Tibial artery (tissue), 4 donors: ENCODE measurements around the gene ALDH1A3.
"Not testable (repeated sequence)": the region's sequence is repeated elsewhere in the genome, so short reads cannot be mapped to it uniquely, and the experiment has no call there.

Experiments used
- DNase-seq, 2 donors: peaks; one replicate each; pipeline ENCODE4 v3.0.0-alpha.2; 2019
- H3K27ac ChIP-seq, 2 donors: fragments of 200-600 bp; sonication (generic) in 1 of 2; 1 replicate in 1 of 2; 2 replicates in 1 of 2; pipeline ENCODE4 v1.5.1; 2018 to 2019; ENCODE audit warnings: mild to moderate bottlenecking in 1 of 2
- H3K27me3 ChIP-seq, 2 donors: fragments of 200-600 bp; sonication (generic) in 1 of 2; one replicate each; pipeline versions ENCODE4 v1.5.1 to v1.6.0; 2016 to 2019
- H3K36me3 ChIP-seq, 3 donors: fragments of 200-600 bp; sonication (generic) in 2 of 3; one replicate each; pipeline ENCODE4 v1.5.1; 2016 to 2019; ENCODE audit warnings: mild to moderate bottlenecking in 2 of 3
- H3K4me1 ChIP-seq, 4 donors: fragments of 200-600 bp; sonication (generic) in 2 of 4; 1 replicate in 3 of 4; 2 replicates in 1 of 4; pipeline ENCODE4 v1.5.1; 2016 to 2019
- H3K4me3 ChIP-seq, 2 donors: fragments of 200-600 bp; sonication (generic) in 1 of 2; 1 replicate in 1 of 2; 2 replicates in 1 of 2; pipeline ENCODE4 v1.5.1; 2018 to 2019; ENCODE audit warnings: mild to moderate bottlenecking in 2 of 2
- H3K9me3 ChIP-seq, 3 donors: fragments of 200-600 bp; sonication (generic) in 1 of 3; one replicate each; pipeline ENCODE4 v1.5.1; 2016 to 2019
- intact Hi-C: fragments of 100-400 bp; cut with DNase I; formaldehyde crosslinking; loops from one replicate; pipeline ENCODE4 v1.15.0; 2023; ENCODE audit warnings: low total_unique reads
- TF ChIP-seq, protein P1 (sequence below), 2 experiments: fragments of 200-600 bp in 1 of 2; fragments of 450-650 bp in 1 of 2; IDR thresholded peaks; one replicate each; pipeline ENCODE4 v1.5.1; 2017 to 2019; ENCODE audit warnings: antibody characterized with exemption in 2 of 2, mild to moderate bottlenecking in 1 of 2, moderate library complexity in 1 of 2

ALDH1A3 gene

DNA sequence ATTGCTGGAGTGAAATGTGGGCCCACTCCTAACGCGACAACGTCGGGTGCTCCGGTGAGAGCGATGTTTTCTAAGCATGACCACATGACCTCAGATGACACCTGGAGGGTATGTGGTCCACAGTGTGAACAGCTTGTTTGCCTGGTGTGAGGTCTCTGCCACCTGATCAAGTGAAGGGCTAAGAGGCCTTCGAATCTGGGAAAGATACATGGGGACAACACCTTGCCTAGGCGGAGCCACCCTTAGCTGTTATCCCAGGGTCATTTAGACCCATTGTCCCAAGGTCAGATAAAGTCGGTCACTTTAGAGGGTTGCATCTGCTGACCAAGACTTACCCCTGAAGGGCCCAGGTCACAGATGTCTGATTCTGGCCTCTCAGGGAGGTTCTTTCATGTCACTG is 34.9 kb upstream of the ALDH1A3 start:
- DNase-seq, result no peak
- H3K36me3 ChIP-seq, result no peaks in the 10 kb centered on the region
- no peaks in the 10 kb centered on the region for H3K9me3 ChIP-seq
- H3K4me3 ChIP-seq, result no peak overlapping the region
- TF ChIP-seq, protein P1, sequence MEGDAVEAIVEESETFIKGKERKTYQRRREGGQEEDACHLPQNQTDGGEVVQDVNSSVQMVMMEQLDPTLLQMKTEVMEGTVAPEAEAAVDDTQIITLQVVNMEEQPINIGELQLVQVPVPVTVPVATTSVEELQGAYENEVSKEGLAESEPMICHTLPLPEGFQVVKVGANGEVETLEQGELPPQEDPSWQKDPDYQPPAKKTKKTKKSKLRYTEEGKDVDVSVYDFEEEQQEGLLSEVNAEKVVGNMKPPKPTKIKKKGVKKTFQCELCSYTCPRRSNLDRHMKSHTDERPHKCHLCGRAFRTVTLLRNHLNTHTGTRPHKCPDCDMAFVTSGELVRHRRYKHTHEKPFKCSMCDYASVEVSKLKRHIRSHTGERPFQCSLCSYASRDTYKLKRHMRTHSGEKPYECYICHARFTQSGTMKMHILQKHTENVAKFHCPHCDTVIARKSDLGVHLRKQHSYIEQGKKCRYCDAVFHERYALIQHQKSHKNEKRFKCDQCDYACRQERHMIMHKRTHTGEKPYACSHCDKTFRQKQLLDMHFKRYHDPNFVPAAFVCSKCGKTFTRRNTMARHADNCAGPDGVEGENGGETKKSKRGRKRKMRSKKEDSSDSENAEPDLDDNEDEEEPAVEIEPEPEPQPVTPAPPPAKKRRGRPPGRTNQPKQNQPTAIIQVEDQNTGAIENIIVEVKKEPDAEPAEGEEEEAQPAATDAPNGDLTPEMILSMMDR (IDR thresholded peaks at IDR 0.05), result no peak
- H3K27ac ChIP-seq, result no peak overlapping the region
- H3K4me1 ChIP-seq, result peaks cover 0 to 9% (median 0%) of the 10 kb centered on the region in 4 donors
- peaks cover 0 to 21% of the 10 kb centered on the region in 2 donors for H3K27me3 ChIP-seq
- intact Hi-C loops, result no loop called here

DNA sequence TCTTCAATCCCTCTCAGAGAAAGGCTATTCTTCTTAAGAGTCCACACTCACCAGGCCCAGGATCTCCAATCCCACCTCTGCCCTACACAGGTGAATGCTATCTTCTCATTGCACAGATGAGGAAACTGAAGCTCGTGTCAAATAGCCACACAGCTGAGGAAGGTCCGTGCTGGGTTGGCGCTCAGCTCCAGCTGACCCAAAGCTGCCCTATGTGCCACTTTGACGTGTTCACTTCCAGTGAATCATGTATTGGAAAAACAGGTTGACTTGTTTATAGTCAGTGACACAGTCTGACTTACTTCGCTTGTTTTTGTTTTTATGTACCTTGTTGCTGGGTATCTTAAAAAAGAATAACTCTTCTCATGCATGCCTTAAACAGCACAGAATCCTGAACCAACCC is 32.4 kb upstream of the ALDH1A3 start:
- intact Hi-C loops, result no loop called here
- Histone ChIP-seq H3K4me3 (no peak overlapping the region), H3K27ac (no peak overlapping the region), H3K36me3 (no peaks in the 10 kb centered on the region), H3K27me3 (peaks cover 0 to 26% of the 10 kb centered on the region in 2 donors), H3K4me1 (peaks cover 0 to 10% (median 0%) of the 10 kb centered on the region in 4 donors), H3K9me3 (no peaks in the 10 kb centered on the region)
- no peak for DNase-seq
- TF ChIP-seq, protein P1 (IDR thresholded peaks at IDR 0.05), result no peak

DNA sequence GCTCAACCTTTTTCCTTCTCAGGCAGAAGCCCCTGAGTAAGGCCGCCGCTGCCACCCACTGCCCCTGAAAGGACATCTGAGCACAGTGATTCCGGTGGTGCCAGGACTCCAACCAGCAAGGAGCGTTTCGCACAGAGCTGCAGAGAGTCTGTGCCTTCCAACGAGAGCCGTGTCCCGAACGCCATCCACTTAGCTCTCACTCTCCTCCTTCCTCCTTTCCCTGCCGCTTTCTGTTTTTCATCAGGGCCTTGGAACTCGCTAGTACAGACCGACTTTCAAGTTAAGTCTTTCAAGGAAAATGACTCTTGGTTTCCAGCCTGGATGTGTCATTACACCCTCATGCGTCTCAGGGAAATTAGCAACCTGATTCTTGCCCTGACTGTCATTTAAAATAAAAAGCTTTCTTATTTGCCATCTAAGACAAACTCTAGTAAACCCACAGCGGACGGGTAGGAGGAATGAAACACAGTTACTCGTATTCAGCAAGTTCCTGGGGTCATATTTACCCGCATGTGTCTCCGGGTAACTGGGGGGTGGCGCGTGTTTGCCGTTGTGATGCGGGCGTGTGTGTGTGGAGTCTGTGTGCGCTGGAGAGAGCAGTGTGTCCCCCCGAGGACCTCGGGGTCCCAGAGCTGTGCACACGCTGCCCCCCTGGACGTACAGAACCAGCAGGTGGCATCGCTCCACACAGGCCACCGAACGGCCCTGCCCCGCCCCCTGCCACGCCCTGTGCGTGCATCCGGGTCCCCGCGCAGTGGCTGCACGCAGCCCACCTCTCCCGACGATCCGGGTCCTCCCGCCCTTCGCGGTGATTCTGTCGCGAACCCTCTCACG is 30.4 kb upstream of the ALDH1A3 start:
- no peak for DNase-seq
- intact Hi-C loops, result no loop called here
- Histone ChIP-seq H3K36me3 (no peaks in the 10 kb centered on the region), H3K4me1 (peaks cover 0 to 10% (median 0%) of the 10 kb centered on the region in 4 donors), H3K4me3 (peak overlapping the region; percentile 25 to 36), H3K27me3 (peaks cover 0 to 26% of the 10 kb centered on the region in 2 donors), H3K27ac (no peak overlapping the region), H3K9me3 (no peaks in the 10 kb centered on the region)
- TF ChIP-seq, protein P1 (IDR thresholded peaks at IDR 0.05), result no peak

DNA sequence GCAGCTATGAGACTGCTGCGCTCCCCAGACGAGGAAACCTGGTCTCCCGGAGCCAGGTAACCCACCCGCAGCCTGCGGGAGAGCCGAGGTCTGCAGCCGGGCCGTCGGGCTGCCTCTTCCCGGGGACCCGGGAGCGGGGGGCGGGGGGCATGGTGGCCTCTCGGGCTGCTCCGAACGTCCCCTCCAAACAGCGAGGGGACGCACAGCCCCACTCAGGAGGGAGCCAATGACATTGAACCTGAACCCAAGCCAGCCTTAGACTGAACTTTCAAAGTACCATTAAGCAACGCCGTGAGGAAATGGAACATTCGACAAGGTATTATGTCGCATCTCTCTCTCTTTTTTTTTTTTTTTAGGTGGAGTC is 29.8 kb upstream of the ALDH1A3 start:
- Histone ChIP-seq H3K27ac (no peak overlapping the region), H3K4me3 (peak overlapping the region; percentile 25 to 36), H3K27me3 (peaks cover 0 to 27% of the 10 kb centered on the region in 2 donors), H3K4me1 (peaks cover 0 to 10% (median 0%) of the 10 kb centered on the region in 4 donors), H3K36me3 (no peaks in the 10 kb centered on the region), H3K9me3 (no peaks in the 10 kb centered on the region)
- no peak for DNase-seq
- intact Hi-C loops, result no loop called here
- TF ChIP-seq, protein P1 (IDR thresholded peaks at IDR 0.05), result no peak

DNA sequence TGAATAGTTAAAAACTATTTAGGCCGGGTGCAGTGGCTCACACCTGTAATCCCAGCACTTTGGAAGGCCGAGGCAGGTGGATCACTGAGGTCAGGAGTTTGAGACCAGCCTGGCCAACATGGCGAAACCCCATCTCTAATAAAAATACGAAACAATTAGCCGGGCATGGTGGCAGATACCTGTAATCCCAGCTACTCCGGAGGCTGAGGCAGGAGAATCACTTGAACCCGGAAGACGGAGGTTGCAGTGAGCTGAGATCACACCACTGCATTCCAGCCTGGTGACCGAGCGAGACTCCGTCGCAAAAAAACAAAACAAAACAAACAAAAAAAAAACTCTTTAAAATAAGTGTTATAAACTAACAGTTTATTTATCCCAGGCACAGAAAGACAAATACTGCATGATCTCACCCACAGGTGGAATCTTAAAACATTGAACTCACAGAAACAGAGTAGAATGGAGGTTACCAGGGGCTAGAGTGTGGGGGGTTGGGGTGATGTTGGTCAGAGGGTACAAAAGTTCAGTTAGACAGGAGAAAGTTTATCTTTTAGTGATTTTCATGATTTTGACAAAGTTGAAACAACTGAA is 28.1 kb upstream of the ALDH1A3 start:
- peaks cover 0 to 20% of the 10 kb centered on the region in 2 donors for H3K27me3 ChIP-seq
- H3K4me3 ChIP-seq, DNase-seq, H3K4me1 ChIP-seq, intact Hi-C loops, H3K9me3 ChIP-seq, H3K36me3 ChIP-seq, H3K27ac ChIP-seq: not testable (repeated sequence)

DNA sequence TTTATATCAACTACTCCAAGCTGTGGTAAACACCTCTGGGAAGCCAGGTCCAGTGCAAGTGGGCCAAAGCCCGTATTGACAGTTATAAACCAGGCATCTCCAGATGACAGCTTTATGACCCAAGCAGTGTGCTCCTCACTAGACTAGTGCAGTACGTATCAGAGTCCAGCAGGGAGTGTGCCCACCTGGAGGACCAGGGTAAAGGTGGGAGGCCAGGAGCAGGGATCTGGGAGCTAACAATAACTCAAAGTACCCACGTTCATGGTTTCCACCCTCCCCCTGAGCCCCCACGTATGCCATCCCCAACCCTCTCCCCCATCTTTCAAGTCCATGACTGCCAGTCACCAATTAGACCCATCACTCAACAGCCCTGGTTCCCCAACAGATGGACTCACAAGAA is 27.0 kb upstream of the ALDH1A3 start:
- TF ChIP-seq, protein P1 (IDR thresholded peaks at IDR 0.05), result no peak
- intact Hi-C loops, result no loop called here
- no peak for DNase-seq

More for the DNA sequence above, 27.0 kb upstream of the ALDH1A3 start:
- H3K27me3 ChIP-seq, result peaks cover 0 to 18% of the 10 kb centered on the region in 2 donors
- H3K9me3 ChIP-seq, result no peaks in the 10 kb centered on the region
- no peak overlapping the region for H3K4me3 ChIP-seq
- no peaks in the 10 kb centered on the region for H3K36me3 ChIP-seq
- peaks cover 0 to 10% (median 0%) of the 10 kb centered on the region in 4 donors for H3K4me1 ChIP-seq
- no peak overlapping the region for H3K27ac ChIP-seq
